Activated T-cell treated with anti-CD3 and anti-CD28 coated beads for 4 hours (primary cell): ENCODE results near the gene COMMD7.
"Not testable (repeated sequence)": the region's sequence is repeated elsewhere in the genome, so short reads cannot be mapped to it uniquely, and the experiment has no call there.

Experiments used
- DNase-seq: peaks from one replicate; pipeline ENCODE4 v3.0.0-alpha.2; 2020

COMMD7 gene

GRCh38 chr20:32764005-32764960 is 21.0 kb upstream of the COMMD7 start:
- no peak for DNase-seq

GRCh38 chr20:32763202-32764004 is 20.1 kb upstream of the COMMD7 start:
- no peak for DNase-seq

- peak; percentile 9 for DNase-seq
Observed at GRCh38 chr20:32762754-32763201, 19.5 kb upstream of the COMMD7 start.

GRCh38 chr20:32761831-32762753 is 18.8 kb upstream of the COMMD7 start, which contains the start of gene DNMT3B:
Gene DNMT3B, plus strand, starts transcription at chr20:32762385. Its CDS starts 17,939 bp downstream, at chr20:32780324.
- DNase-seq: peak; percentile 70

GRCh38 chr20:32761417-32761830 is 18.2 kb upstream of the COMMD7 start:
- DNase-seq: no peak

GRCh38 chr20:32756156-32756555 is 12.9 kb upstream of the COMMD7 start:
- DNase-seq: no peak

GRCh38 chr20:32753731-32754130 is 10.5 kb upstream of the COMMD7 start:
- DNase-seq: no peak

GRCh38 chr20:32752458-32753250 is 9.4 kb upstream of the COMMD7 start:
- no peak for DNase-seq

- DNase-seq: no peak
Observed at GRCh38 chr20:32751702-32752457, 8.6 kb upstream of the COMMD7 start.

GRCh38 chr20:32751293-32751692 is 8.0 kb upstream of the COMMD7 start:
- no peak for DNase-seq

GRCh38 chr20:32749914-32750637 is 6.8 kb upstream of the COMMD7 start:
- DNase-seq: no peak

- DNase-seq: no peak
Observed at GRCh38 chr20:32742322-32743236, 688 bp downstream of the COMMD7 start.

GRCh38 chr20:32741151-32741550 is 2.1 kb downstream of the COMMD7 start:
- no peak for DNase-seq

GRCh38 chr20:32737371-32738223 is 5.7 kb downstream of the COMMD7 start:
- DNase-seq: peak; percentile 20

GRCh38 chr20:32731882-32732266 is 11.4 kb downstream of the COMMD7 start:
- no peak for DNase-seq

GRCh38 chr20:32729334-32729733 is 13.9 kb downstream of the COMMD7 start:
- DNase-seq: not testable (repeated sequence)

GRCh38 chr20:32728435-32728834 is 14.8 kb downstream of the COMMD7 start:
- not testable (repeated sequence) for DNase-seq

- no peak for DNase-seq
Observed at GRCh38 chr20:32727683-32728082, 15.6 kb downstream of the COMMD7 start.
